GM21825 (cell line): ENCODE results near the gene DDC.

Source experiments
- ATAC-seq: cut with Tn5 transposase; IDR thresholded peaks from one replicate; pipeline ENCODE4 v1.9.1; 2021; ENCODE audit warnings: mild to moderate bottlenecking, moderate library complexity; ENCODE audit not compliant: unreplicated experiment

DDC gene

DNA sequence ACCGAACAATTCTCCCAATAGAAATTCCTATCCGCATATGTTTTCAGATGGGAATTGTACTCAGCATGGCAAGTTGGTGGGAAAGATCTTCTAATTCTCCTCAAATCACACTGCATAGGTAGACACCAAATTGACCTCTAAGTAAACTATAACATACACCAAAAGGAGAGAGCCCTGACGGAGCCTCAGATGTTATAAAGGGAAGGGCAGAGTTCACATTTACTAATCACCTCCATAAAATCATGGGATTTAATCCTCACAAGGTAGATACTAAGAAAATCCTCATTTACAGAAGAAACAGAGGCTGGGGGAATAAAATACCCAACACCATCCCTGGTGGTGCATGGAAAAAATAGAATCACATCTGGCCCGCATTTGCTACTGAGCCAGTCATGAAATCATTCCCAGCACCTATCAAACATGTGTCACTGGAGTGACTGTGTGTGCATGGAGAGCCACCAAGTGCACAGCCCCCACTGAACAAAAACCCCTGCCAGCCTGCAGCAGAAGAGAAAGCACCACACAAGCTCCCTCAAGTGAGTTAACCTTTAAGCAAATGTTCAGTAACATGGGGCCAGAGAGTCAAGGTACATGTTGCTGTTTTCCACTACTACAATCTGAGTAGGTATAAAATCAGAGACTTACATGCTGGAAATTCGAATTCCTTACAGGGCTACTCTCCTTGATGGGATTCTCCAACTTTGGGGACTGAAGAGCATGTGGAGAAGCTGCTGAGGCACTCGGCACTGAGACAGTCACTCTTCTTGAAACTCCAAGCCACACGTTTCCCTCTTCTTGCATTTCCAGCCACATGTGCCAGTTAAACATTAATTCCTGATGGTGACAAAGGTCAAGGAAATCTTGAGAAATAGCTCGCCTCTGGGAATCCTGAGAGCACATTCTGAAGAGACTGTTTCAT lies at the start of gene DDC:
DDC (minus strand) TSS at position 766 of the 919 bp plus-strand sequence. CDS start 21,320 bp downstream, outside the sequence.
- ATAC-seq, result no peak

GRCh38 chr7:50613473-50613872 lies 48.3 kb upstream of the DDC start:
- no peak for ATAC-seq

- no peak for ATAC-seq
Measured at GRCh38 chr7:50612704-50613103, 47.5 kb upstream of the DDC start.

- ATAC-seq, result no peak
Measured at GRCh38 chr7:50610521-50611277, 45.5 kb upstream of the DDC start.

- no peak for ATAC-seq
Measured at GRCh38 chr7:50608196-50608906, 43.1 kb upstream of the DDC start.

- ATAC-seq, result no peak
Measured at GRCh38 chr7:50607524-50608125, 42.4 kb upstream of the DDC start.

DNA sequence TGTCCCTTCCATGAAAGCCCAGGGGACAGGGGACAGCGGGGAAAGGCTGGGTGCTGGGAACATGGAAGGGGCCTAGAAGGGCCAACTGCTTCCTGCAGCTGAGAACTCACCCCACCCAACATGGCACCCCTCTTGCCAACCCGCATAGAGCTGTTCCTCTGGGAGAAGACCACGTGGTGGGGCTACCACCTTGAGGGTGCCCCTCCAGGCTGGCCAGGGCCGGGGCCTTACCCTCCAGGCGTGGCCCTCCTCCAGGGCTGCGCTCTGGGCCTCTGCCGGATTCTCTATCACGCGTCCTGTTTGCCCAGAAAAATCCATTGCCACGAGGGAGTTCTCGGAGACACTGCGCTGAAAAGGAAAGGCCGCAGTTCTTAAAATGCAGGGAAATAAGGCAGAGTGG lies 39.9 kb upstream of the DDC start:
- ATAC-seq, result no peak

- ATAC-seq, result no peak
Measured at GRCh38 chr7:50603287-50603686, 38.1 kb upstream of the DDC start.

DNA sequence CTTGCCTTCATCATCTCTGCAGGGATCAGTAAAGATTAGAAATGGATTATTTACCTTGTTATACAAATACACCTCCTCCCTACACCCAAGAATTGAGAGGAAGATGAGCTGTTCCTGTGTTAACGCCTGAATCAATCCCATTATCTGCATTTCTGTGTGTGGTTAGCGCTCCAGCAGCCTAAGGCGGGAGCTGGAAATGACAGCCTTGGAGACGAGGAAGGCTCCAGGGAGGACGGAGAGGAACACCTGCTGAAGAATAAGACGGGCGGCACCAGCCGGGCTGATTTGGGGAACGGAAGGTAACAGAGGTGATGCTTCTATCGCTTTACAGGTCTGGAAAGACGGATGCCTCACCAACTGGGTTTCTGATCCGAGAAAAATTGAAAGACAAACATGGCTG lies 34.2 kb upstream of the DDC start:
- no peak for ATAC-seq

DNA sequence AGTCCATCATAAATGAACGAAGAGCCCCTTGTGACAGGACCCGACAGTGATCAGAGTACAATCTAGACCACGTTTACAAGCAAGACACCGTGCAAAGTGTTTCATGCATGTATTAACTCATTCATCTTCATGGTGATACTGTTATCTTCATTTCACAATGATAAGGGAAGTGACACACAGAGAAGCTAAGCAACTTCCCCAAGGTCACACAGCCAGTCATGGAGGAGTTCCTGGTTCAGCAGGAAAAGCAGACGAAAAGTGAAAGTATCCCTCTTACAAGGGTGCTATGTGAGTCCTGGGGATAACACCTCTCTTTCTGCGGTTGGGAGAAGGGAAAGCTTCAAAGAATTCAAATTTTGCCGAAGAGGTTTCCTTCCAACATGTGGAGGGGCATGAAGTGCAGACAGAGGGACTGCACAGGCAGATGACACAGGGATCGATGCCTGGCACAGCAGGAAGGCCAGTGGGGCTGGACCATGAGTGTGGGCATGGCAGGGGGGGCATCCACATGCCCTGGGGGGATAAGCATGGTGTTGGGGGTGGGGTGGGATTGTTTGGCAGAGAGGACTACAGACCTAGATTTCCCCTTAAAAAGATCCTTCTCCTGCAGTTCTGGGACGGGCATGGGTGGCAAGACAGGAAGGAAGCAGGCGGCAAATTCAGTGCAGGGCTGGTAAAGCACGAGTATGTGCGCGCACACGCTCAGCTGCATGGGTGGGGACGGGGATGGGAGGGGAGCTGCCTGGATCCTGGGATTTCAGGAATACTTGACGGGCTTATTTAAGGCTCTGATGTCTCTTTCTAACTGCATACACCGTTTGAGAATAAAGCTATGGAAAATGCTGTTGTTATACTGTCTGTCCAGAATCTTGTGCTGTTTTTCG lies 33.5 kb upstream of the DDC start:
- ATAC-seq, result no peak

- no peak for ATAC-seq
Measured at GRCh38 chr7:50596484-50596883, 31.3 kb upstream of the DDC start.

DNA sequence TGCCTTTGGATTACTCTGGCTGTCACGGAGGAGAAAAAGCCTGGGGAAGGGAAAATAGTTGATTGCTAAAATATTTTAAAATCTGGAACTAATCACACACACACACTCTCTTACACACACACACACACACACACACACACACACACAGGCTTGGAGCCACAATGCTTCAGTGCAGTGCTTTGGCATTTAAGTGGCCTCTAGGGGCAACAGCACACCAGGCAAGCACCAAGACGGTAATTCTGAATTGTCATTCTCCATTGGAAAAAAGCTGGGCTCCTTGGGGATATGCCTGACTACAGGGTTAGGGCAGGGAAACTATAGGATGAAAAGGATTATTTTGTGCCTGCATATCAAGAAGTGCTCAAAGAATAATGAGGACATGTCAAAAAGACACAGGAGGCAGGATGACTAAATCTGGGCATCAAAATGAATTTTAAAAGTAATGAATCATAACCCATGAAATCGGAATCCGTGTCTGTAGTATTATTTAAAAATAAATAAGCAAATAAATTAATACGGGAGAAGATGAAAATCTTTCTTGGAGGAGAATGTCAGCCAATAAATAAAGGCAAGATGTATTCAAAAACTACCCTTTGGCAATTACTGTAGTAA lies 30.4 kb upstream of the DDC start:
- no peak for ATAC-seq

- ATAC-seq, result peak; percentile 40
Measured at GRCh38 chr7:50594734-50595485, 29.7 kb upstream of the DDC start.

GRCh38 chr7:50594136-50594535 lies 28.9 kb upstream of the DDC start:
- no peak for ATAC-seq

DNA sequence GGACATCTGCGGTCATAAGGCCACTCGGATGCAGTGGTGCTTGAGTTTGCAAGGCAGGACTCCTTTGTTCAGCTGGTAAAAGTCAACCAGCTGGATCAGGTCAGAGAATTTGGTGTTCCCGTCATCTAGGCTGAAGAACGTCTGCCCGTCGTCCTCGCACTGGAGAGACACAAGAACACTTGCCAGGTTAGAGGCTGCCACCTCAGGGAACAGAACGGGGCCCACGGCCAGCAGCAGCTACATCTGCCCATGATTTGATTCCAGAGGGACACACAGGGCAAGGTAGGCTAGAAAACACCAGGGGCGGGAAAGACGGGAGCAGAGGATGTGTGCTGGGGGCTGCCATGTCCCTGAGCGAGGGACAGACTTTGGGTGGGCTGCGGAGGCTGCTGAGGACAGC lies 27.7 kb upstream of the DDC start:
- ATAC-seq, result no peak

GRCh38 chr7:50591480-50592438 lies 26.6 kb upstream of the DDC start:
- peak; percentile 68 for ATAC-seq

GRCh38 chr7:50591098-50591479 lies 25.9 kb upstream of the DDC start:
- no peak for ATAC-seq

DNA sequence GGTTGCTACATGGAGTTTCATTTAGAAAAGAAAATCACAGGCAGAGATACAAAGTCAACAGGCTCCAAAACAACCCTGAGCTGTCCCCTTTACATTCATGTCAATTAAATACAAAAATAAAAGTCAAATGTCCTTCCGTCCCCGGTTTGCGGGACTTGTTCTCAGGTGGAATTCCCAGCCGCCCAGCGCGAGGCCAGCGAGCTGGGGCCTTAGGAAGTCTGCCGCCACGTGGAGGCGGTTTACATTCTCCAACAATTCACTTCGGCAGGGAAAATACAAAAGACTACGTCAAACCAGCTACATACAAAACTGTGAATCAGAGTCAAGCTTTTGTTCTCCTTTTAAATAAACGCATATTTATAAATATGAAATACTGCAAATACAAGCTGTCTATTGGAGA lies 25.3 kb upstream of the DDC start:
- no peak for ATAC-seq
